B cell (primary cell): ENCODE data around the gene ABHD2.

Experiments used
- EZH2 ChIP-seq: IDR thresholded peaks from 2 replicates; pipeline ENCODE4 v1.6.1; 2012; ENCODE audit warnings: borderline replicate concordance, low read depth, mild to moderate bottlenecking, moderate library complexity, low read length; ENCODE audit not compliant: insufficient read depth, poor library complexity, severe bottlenecking
- TF ChIP-seq, protein P1 (sequence below): fragments of 200-600 bp; IDR thresholded peaks from one replicate; pipeline ENCODE4 v1.8.0; 2022; ENCODE audit warnings: antibody characterized with exemption, mild to moderate bottlenecking

- TF ChIP-seq, protein P1, sequence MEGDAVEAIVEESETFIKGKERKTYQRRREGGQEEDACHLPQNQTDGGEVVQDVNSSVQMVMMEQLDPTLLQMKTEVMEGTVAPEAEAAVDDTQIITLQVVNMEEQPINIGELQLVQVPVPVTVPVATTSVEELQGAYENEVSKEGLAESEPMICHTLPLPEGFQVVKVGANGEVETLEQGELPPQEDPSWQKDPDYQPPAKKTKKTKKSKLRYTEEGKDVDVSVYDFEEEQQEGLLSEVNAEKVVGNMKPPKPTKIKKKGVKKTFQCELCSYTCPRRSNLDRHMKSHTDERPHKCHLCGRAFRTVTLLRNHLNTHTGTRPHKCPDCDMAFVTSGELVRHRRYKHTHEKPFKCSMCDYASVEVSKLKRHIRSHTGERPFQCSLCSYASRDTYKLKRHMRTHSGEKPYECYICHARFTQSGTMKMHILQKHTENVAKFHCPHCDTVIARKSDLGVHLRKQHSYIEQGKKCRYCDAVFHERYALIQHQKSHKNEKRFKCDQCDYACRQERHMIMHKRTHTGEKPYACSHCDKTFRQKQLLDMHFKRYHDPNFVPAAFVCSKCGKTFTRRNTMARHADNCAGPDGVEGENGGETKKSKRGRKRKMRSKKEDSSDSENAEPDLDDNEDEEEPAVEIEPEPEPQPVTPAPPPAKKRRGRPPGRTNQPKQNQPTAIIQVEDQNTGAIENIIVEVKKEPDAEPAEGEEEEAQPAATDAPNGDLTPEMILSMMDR, result no peak
- TF ChIP-seq EZH2, result no peak
These were observed 110.7 kb downstream of the ABHD2 start for GRCh38 chr15:89198934-89199333.
